Testis (tissue), 3 donors: Measurements from ENCODE around the gene ARHGAP1. TPM values are rescaled to one million over a fixed set of nuclear protein-coding genes. Genes with fewer than 3 reads are reported as not detected.

Experiments
- DNase-seq: peaks from one replicate; pipeline ENCODE4 v3.0.0-alpha.2; 2019
- H3K27ac ChIP-seq, 2 donors: fragments of 200-600 bp; sonication (generic); one replicate each; pipeline ENCODE4 v1.5.1; 2019
- H3K27me3 ChIP-seq: fragments of 200-600 bp; sonication (generic); one replicate; pipeline ENCODE4 v1.5.1; 2019
- H3K36me3 ChIP-seq: fragments of 200-600 bp; sonication (generic); one replicate; pipeline ENCODE4 v1.5.1; 2017; ENCODE audit warnings: low read depth; ENCODE audit errors: missing control alignments
- H3K4me1 ChIP-seq: fragments of 200-600 bp; sonication (generic); one replicate; pipeline ENCODE4 v1.5.1; 2019
- H3K4me3 ChIP-seq, 2 donors: fragments of 200-600 bp; sonication (generic); one replicate each; pipeline ENCODE4 v1.5.1; 2017 to 2019
- H3K9me3 ChIP-seq: fragments of 200-600 bp; sonication (generic); one replicate; pipeline ENCODE4 v1.5.1; 2017
- CTCF ChIP-seq, 3 experiments: fragments of 450-650 bp in 2 of 3; fragments of 200-600 bp in 1 of 3; sonication (generic) in 1 of 3; IDR thresholded peaks; one replicate each; pipeline ENCODE4 v1.5.1; 2016 to 2019; ENCODE audit warnings: antibody characterized with exemption in 3 of 3, mild to moderate bottlenecking in 2 of 3, moderate library complexity in 1 of 3
- POLR2A ChIP-seq: fragments of 450-650 bp; IDR thresholded peaks from one replicate; pipeline ENCODE4 v1.6.1; 2017; ENCODE audit warnings: antibody characterized with exemption, mild to moderate bottlenecking, moderate library complexity
- WGBS, 2 donors: methylation state at CpG; one replicate each; pipeline ENCODE4 v1.1.5; 2018; 5-methylcytosine and 5-hydroxymethylcytosine counted together
- intact Hi-C: fragments of 100-400 bp; cut with DNase I; formaldehyde crosslinking; loops from one replicate; pipeline ENCODE4 v1.15.1; 2023; ENCODE audit warnings: low total_unique reads
- polyA plus RNA-seq: library from polyadenylated mRNA; stranded (reverse); fragments of 350-450 nt; fragmentation: Illumina TruSeq; extraction: RNeasy Lipid Tissue Mini Kit (QIAGEN cat#74804); gene quantifications from one replicate; pipeline ENCODE4 v1.2.3, GENCODE V29; 2014; ENCODE audit warnings: low read depth, low replicate concordance; ENCODE audit not compliant: insufficient read depth
- total RNA-seq, 2 donors: library from RNA; depleted of rRNA; stranded (reverse); fragments of >200 nt; gene quantifications; one replicate each; pipeline ENCODE4 v1.2.3, GENCODE V29; 2016

ARHGAP1 gene
- total and polyA plus RNA-seq, 3 donors from 2014 or later, result 39.7 to 68.9 (median 50.2) TPM

GRCh38 chr11:46631676-46632075 lies 68.7 kb downstream of the ARHGAP1 start:
- 91 to 100% methylated on average over 2 of the region's 2 CpGs for WGBS, 2 donors
- Histone ChIP-seq H3K27me3 (no peaks in the 10 kb centered on the region), H3K36me3 (no peaks in the 10 kb centered on the region), H3K4me3 (no peak overlapping the region), H3K4me1 (no peaks in the 10 kb centered on the region), H3K27ac (no peak overlapping the region), H3K9me3 (no peaks in the 10 kb centered on the region)
- DNase-seq, result no peak
- intact Hi-C loops, result no loop called here
- no peak for TF ChIP-seq POLR2A
- no peak for TF ChIP-seq CTCF (IDR thresholded peaks at IDR 0.05)

- intact Hi-C loops, result no loop called here
Observed at GRCh38 chr11:46630237-46630636, 70.2 kb downstream of the ARHGAP1 start.

GRCh38 chr11:46628961-46629360 lies 71.5 kb downstream of the ARHGAP1 start:
- Histone ChIP-seq H3K27me3 (no peaks in the 10 kb centered on the region), H3K4me3 (no peak overlapping the region), H3K4me1 (peaks cover 4% of the 10 kb centered on the region), H3K27ac (no peak overlapping the region), H3K36me3 (no peaks in the 10 kb centered on the region), H3K9me3 (no peaks in the 10 kb centered on the region)
- TF ChIP-seq CTCF (IDR thresholded peaks at IDR 0.05) (no peak), POLR2A (no peak)
- intact Hi-C loops, result no loop called here
- DNase-seq, result no peak
- WGBS, 2 donors, result 67 to 91% methylated on average over 6 of the region's 6 CpGs

More at GRCh38 chr11:46630237-46630636, 70.2 kb downstream of the ARHGAP1 start:
- no peaks in the 10 kb centered on the region for H3K36me3 ChIP-seq
- H3K4me3 ChIP-seq, result no peak overlapping the region
- no peaks in the 10 kb centered on the region for H3K27me3 ChIP-seq
- 89 to 100% methylated on average over 1 of the region's 1 CpG for WGBS, 2 donors
- H3K27ac ChIP-seq, result no peak overlapping the region
- H3K4me1 ChIP-seq, result no peaks in the 10 kb centered on the region
- no peaks in the 10 kb centered on the region for H3K9me3 ChIP-seq
- no peak for DNase-seq
- TF ChIP-seq CTCF (IDR thresholded peaks at IDR 0.05) (no peak), POLR2A (no peak)

Other genes with a start within 250 kb of the ARHGAP1 start
- 10 to 100 TPM; 55.6 to 68.3 TPM for gene AMBRA1, start 106.6 kb downstream of the ARHGAP1 start, total RNA-seq
- 28.0 TPM for gene AMBRA1, start 106.6 kb downstream of the ARHGAP1 start, polyA plus RNA-seq
- gene HARBI1, start 83.4 kb downstream of the ARHGAP1 start, total RNA-seq, result 10 to 100 TPM; 12.9 to 14.3 TPM
- gene HARBI1, start 83.4 kb downstream of the ARHGAP1 start, polyA plus RNA-seq, result 25.2 TPM
- gene ATG13, start 83.1 kb downstream of the ARHGAP1 start, total RNA-seq, result 100 to 1,000 TPM; 176 to 203 TPM
- gene ATG13, start 83.1 kb downstream of the ARHGAP1 start, polyA plus RNA-seq, result 224 TPM
- gene ZNF408, start 412 bp upstream of the ARHGAP1 start, total RNA-seq, result 10 to 100 TPM; 18.3 to 27.4 TPM
- 11.7 TPM for gene ZNF408, start 412 bp upstream of the ARHGAP1 start, polyA plus RNA-seq
- 1 to 10 TPM; 2.4 to 3.6 TPM for gene F2, start 18.6 kb upstream of the ARHGAP1 start, total RNA-seq
- 0.47 TPM for gene F2, start 18.6 kb upstream of the ARHGAP1 start, polyA plus RNA-seq
- gene CKAP5, start 145.7 kb upstream of the ARHGAP1 start, total RNA-seq, result 100 to 1,000 TPM in 1 of 2 donors, 10 to 100 TPM in 1; 92.3 to 118 TPM
- gene CKAP5, start 145.7 kb upstream of the ARHGAP1 start, polyA plus RNA-seq, result 106 TPM
- gene LRP4, start 217.9 kb upstream of the ARHGAP1 start, total RNA-seq, result 1 to 10 TPM; 4.9 to 8.1 TPM
- gene LRP4, start 217.9 kb upstream of the ARHGAP1 start, polyA plus RNA-seq, result 7.8 TPM
- 10 to 100 TPM; 39.0 to 44.9 TPM for gene CSTPP1, start 236.1 kb upstream of the ARHGAP1 start, total RNA-seq
- 70.0 TPM for gene CSTPP1, start 236.1 kb upstream of the ARHGAP1 start, polyA plus RNA-seq